Gastrocnemius medialis (tissue), 4 donors: ENCODE results near the gene LTBP1. TPM values are rescaled to one million over a fixed set of nuclear protein-coding genes. Genes with fewer than 3 reads are reported as not detected.

ENCODE experiments used
- ATAC-seq, 2 donors: fragments of 150-250 bp; one replicate each; pipeline ENCODE4 v1.9.1; 2016
- DNase-seq, 2 donors: peaks; one replicate each; pipeline ENCODE4 v3.0.0-alpha.2; 2019
- H3K27ac ChIP-seq, 4 donors: fragments of 200-600 bp; sonication (generic); 1 replicate in 1 of 4; 2 replicates in 3 of 4; pipeline ENCODE4 v1.5.1; 2016 to 2018; ENCODE audit warnings: mild to moderate bottlenecking in 2 of 4, moderate library complexity in 1 of 4
- H3K27me3 ChIP-seq, 3 donors: fragments of 200-600 bp; sonication (generic) in 2 of 3; 1 replicate in 1 of 3; 2 replicates in 2 of 3; pipeline versions ENCODE4 v1.5.1 to v1.6.0; 2016 to 2019; ENCODE audit warnings: mild to moderate bottlenecking in 1 of 3, moderate library complexity in 1 of 3
- H3K36me3 ChIP-seq, 2 donors: fragments of 200-600 bp; sonication (generic) in 1 of 2; one replicate each; pipeline ENCODE4 v1.5.1; 2017 to 2018
- H3K4me1 ChIP-seq, 2 donors: fragments of 200-600 bp; sonication (generic) in 1 of 2; one replicate each; pipeline ENCODE4 v1.5.1; 2016 to 2017; ENCODE audit warnings: mild to moderate bottlenecking in 2 of 2
- H3K4me3 ChIP-seq, 4 donors: fragments of 200-600 bp; sonication (generic) in 3 of 4; 1 replicate in 1 of 4; 2 replicates in 3 of 4; pipeline ENCODE4 v1.5.1; 2016 to 2019; ENCODE audit warnings: mild to moderate bottlenecking in 2 of 4
- H3K9me3 ChIP-seq, 3 donors: fragments of 200-600 bp; sonication (generic) in 2 of 3; 1 replicate in 1 of 3; 2 replicates in 2 of 3; pipeline ENCODE4 v1.5.1; 2016 to 2019
- POLR2A ChIP-seq, 2 donors: fragments of 450-650 bp; IDR thresholded peaks; one replicate each; pipeline ENCODE4 v1.6.1; 2017; ENCODE audit warnings: antibody characterized with exemption in 2 of 2, mild to moderate bottlenecking in 2 of 2, moderate library complexity in 2 of 2
- in situ Hi-C, 4 donors: fragments of 200-750 bp; cut with MboI; loops; one replicate each; pipeline versions ENCODE4 v1.15.0 to v1.8.0; 2017; ENCODE audit warnings: low sequenced_read_pairs in 4 of 4
- intact Hi-C: fragments of 100-400 bp; cut with DNase I; formaldehyde crosslinking; loops from one replicate; pipeline ENCODE4 v1.15.1; 2023; ENCODE audit warnings: low total_unique reads
- total RNA-seq, 4 donors: library from RNA; depleted of rRNA; stranded (reverse); fragments of >200 nt; gene quantifications; one replicate each; pipeline versions ENCODE4 v1.1.0 to v1.2.3, GENCODE V29; 2016
- TF ChIP-seq, protein P1 (sequence below), 5 experiments: fragments of 450-650 bp in 3 of 5; fragments of 200-600 bp in 2 of 5; sonication (generic) in 2 of 5; IDR thresholded peaks in 4 of 5; conservative IDR thresholded peaks in 1 of 5; 1 replicate in 4 of 5; 2 replicates in 1 of 5; pipeline ENCODE4 v1.5.1; 2016 to 2019; ENCODE audit warnings: antibody characterized with exemption in 5 of 5, mild to moderate bottlenecking in 3 of 5, moderate library complexity in 3 of 5

The LTBP1 gene
- total RNA-seq, 4 donors from 2014 or later: 8.0 to 42.8 (median 18.4) TPM

DNA sequence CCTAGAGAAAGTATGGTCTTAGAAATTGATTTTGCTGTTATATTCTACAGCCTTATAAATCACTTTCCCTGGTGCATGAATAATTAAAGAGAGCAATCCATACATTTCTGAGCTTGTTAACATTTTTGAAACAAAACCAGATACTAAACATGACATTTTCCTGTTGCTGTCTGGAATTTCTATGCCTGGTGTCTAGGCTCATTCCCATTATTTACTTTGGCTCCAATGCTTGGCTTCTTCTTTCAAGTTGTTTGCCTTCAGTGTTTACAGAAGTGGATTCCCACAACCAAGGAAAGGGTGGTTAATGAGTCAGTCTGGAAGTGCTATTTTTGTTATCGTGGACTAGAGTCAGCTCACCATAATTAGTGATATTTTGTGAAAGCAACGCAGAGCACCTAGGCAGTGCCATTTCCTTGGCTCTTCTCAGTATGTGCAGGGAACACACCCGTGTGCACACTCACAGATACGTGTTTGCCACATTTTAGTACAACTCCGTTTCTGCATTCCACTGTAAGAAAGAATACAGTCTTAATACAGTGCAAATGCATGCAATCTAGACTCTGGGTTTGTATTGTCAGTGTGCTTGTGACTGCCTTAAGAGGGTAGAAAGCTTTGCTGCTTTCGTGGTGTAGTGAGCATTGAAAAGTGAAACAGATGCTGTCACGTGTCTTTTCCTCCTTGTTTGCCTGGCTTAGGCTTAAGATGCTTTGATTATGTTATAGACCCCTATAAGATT, 344.7 kb downstream of the LTBP1 start:
- intact Hi-C loops (no loop called here), in situ Hi-C loops (no loop called here)
- no peaks in the 10 kb centered on the region for H3K9me3 ChIP-seq
- ATAC-seq (peak; percentile 57 to 70), DNase-seq (no peak)
- H3K27me3 ChIP-seq: no peaks in the 10 kb centered on the region
- TF ChIP-seq, protein P1, sequence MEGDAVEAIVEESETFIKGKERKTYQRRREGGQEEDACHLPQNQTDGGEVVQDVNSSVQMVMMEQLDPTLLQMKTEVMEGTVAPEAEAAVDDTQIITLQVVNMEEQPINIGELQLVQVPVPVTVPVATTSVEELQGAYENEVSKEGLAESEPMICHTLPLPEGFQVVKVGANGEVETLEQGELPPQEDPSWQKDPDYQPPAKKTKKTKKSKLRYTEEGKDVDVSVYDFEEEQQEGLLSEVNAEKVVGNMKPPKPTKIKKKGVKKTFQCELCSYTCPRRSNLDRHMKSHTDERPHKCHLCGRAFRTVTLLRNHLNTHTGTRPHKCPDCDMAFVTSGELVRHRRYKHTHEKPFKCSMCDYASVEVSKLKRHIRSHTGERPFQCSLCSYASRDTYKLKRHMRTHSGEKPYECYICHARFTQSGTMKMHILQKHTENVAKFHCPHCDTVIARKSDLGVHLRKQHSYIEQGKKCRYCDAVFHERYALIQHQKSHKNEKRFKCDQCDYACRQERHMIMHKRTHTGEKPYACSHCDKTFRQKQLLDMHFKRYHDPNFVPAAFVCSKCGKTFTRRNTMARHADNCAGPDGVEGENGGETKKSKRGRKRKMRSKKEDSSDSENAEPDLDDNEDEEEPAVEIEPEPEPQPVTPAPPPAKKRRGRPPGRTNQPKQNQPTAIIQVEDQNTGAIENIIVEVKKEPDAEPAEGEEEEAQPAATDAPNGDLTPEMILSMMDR (IDR thresholded peaks at IDR 0.05 in 4 of 5, conservative IDR thresholded peaks at IDR 0.05 in 1 of 5): no peak
- TF ChIP-seq POLR2A (IDR thresholded peaks at IDR 0.05): no peak
- H3K4me3 ChIP-seq: peak overlapping the region; percentile 17 to 24 (median 23)
- H3K4me1 ChIP-seq: peaks cover 17 to 21% of the 10 kb centered on the region in 2 donors
- H3K27ac ChIP-seq: peak overlapping the region; percentile 1 to 55 (median 38)
- no peaks in the 10 kb centered on the region for H3K36me3 ChIP-seq

DNA sequence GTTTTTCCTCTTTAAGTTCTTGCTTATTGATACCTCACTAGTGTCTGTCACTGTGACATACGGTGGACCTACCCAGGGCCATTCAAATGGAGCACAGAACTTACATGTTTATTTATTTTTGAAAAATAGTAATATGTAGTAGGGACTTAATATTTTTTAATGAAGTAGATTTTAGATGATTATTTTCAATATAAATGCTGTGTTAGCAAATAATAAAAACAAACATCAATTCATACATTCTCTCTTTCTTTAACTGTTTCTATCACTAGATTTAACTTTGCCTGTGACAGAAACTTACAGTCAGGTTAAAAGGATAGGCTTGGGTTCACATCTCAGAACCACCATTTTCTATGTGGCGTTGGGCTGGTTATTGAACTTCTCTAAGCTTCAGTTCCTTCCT, 345.3 kb downstream of the LTBP1 start:
- in situ Hi-C loops: no loop called here
- peak overlapping the region; percentile 1 to 55 (median 38) for H3K27ac ChIP-seq

DNA sequence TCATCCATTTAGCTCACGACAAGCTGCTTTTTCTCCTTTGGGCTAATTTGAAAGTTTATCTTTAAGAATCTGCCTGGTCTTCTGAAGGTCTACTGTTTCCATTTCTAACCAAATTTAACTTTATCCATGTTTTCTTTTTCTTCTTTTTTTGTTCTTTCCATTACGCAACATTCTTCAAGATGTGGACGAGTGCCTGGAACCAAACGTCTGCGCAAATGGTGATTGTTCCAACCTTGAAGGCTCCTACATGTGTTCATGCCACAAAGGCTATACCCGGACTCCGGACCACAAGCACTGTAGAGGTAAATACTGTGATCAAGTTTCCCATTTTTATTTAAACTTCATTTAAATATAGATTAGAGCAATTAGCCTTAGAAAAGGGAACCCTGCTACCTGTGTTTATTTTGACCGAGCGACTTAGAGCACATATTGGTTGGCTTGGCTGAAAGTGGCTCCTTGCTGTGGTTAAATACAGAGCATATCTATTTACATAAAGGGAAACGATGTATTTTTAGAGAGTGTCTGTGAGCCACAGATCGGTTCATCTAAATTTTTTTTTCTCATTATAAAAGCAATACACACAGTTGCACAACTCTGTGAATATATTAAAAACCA, 346.3 kb downstream of the LTBP1 start:
- TF ChIP-seq, protein P1 (IDR thresholded peaks at IDR 0.05 in 4 of 5, conservative IDR thresholded peaks at IDR 0.05 in 1 of 5): no peak
- no peak for TF ChIP-seq POLR2A (IDR thresholded peaks at IDR 0.05)
- peak overlapping the region in 3 of 4 donors; percentile 3 to 18 (median 11) for H3K4me3 ChIP-seq
- H3K27me3 ChIP-seq: no peaks in the 10 kb centered on the region
- H3K4me1 ChIP-seq: peaks cover 28 to 32% of the 10 kb centered on the region in 2 donors
- no peaks in the 10 kb centered on the region for H3K9me3 ChIP-seq
- H3K36me3 ChIP-seq: no peaks in the 10 kb centered on the region
- intact Hi-C loops: no loop called here
- peak overlapping the region; percentile 24 to 55 (median 34) for H3K27ac ChIP-seq
- in situ Hi-C loops: no loop called here
- ATAC-seq (peak; percentile 43 to 54), DNase-seq (no peak)

More for the DNA sequence above, 345.3 kb downstream of the LTBP1 start:
- no peaks in the 10 kb centered on the region for H3K27me3 ChIP-seq
- H3K36me3 ChIP-seq: no peaks in the 10 kb centered on the region
- intact Hi-C loops: no loop called here
- H3K9me3 ChIP-seq: no peaks in the 10 kb centered on the region
- TF ChIP-seq POLR2A (IDR thresholded peaks at IDR 0.05): no peak
- TF ChIP-seq, protein P1 (IDR thresholded peaks at IDR 0.05 in 4 of 5, conservative IDR thresholded peaks at IDR 0.05 in 1 of 5): no peak
- peaks cover 21 to 23% of the 10 kb centered on the region in 2 donors for H3K4me1 ChIP-seq
- DNase-seq: no peak
- peak overlapping the region in 2 of 4 donors; percentile 17 to 23 for H3K4me3 ChIP-seq
- no peak for ATAC-seq

DNA sequence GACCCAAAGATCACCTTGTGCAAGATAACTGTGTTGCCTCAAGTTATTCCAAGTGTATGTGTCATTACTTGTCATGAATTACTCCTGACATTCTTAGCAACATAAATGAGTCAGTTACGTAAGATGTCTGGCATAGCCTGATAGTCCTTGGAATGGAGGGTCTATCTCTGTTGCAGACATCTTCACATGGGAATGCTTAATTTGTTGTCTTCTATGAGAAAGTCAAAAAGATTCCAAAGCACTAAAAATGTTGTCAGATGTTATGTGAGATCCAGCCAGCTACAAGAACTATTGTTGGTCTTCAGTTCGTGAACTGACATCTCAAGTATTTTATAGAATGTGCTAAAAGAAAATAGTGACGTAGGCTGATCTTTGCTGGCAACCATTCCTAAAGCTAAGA, 351.5 kb downstream of the LTBP1 start:
- H3K27ac ChIP-seq: peak overlapping the region; percentile 30 to 68 (median 54)
- peaks cover 19 to 21% of the 10 kb centered on the region in 2 donors for H3K4me1 ChIP-seq
- no peaks in the 10 kb centered on the region for H3K27me3 ChIP-seq
- DNase-seq (no peak), ATAC-seq (peak; percentile 79 to 86)
- intact Hi-C loops: no loop called here
- H3K4me3 ChIP-seq: no peak overlapping the region
- no peak for TF ChIP-seq POLR2A (IDR thresholded peaks at IDR 0.05)
- TF ChIP-seq, protein P1 (IDR thresholded peaks at IDR 0.05 in 4 of 5, conservative IDR thresholded peaks at IDR 0.05 in 1 of 5): no peak
- no peaks in the 10 kb centered on the region for H3K9me3 ChIP-seq
- in situ Hi-C loops: no loop called here
- no peaks in the 10 kb centered on the region for H3K36me3 ChIP-seq
